Naive thymus-derived CD4-positive, alpha-beta T cell (primary cell): ENCODE data around the gene DNAJC3. TPM values are rescaled to one million over a fixed set of nuclear protein-coding genes. Genes with fewer than 3 reads are reported as not detected.

Experiments
- ATAC-seq: fragments of 150-1000 bp; cut with Tn5 transposase; 2 replicates; pipeline ENCODE4 v1.10.0; 2021; ENCODE audit warnings: mild to moderate bottlenecking, moderate library complexity
- CTCF ChIA-PET: fragments of 350-600 bp; sonication (Branson Sonifier 250); formaldehyde crosslinking; loops from one replicate; lab custom pipeline; 2021; ENCODE audit warnings: antibody characterized with exemption; lab: Charles Lee
- POLR2A ChIA-PET: fragments of 350-600 bp; sonication (Branson Sonifier 250); formaldehyde crosslinking; loops from one replicate; lab custom pipeline; 2021; ENCODE audit warnings: antibody characterized with exemption, inconsistent platforms; lab: Charles Lee
- DNase-seq, 9 donors: peaks; one replicate each; pipeline versions ENCODE4 v3.0.0 to v3.0.0-alpha.2; 2020 to 2022; ENCODE audit warnings: mixed read lengths in 1 of 9
- H3K27ac ChIP-seq: one replicate; pipeline ENCODE4 v1.7.0; 2013; ENCODE audit warnings: mild to moderate bottlenecking, low read depth, low read length, moderate library complexity
- H3K27me3 ChIP-seq, 2 donors: one replicate each; pipeline ENCODE4 v1.7.0; 2013; ENCODE audit warnings: low read length in 2 of 2, mild to moderate bottlenecking in 2 of 2, moderate library complexity in 2 of 2; ENCODE audit not compliant: control insufficient read depth in 2 of 2, insufficient read depth in 2 of 2
- H3K36me3 ChIP-seq, 3 experiments: 1 replicate in 2 of 3; 2 replicates in 1 of 3; pipeline ENCODE4 v1.7.0; 2013; ENCODE audit warnings: low read length in 3 of 3, mild to moderate bottlenecking in 3 of 3, moderate library complexity in 1 of 3; ENCODE audit not compliant: insufficient read depth in 3 of 3, control insufficient read depth in 2 of 3
- H3K4me1 ChIP-seq, 2 donors: one replicate each; pipeline ENCODE4 v1.7.0; 2013; ENCODE audit warnings: low read length in 2 of 2, mild to moderate bottlenecking in 2 of 2, moderate library complexity in 1 of 2; ENCODE audit not compliant: control insufficient read depth in 2 of 2, insufficient read depth in 2 of 2
- H3K4me3 ChIP-seq: 2 replicates; pipeline ENCODE4 v1.7.0; 2013; ENCODE audit warnings: mild to moderate bottlenecking, low read length
- H3K9me3 ChIP-seq, 3 experiments: 1 replicate in 2 of 3; 2 replicates in 1 of 3; pipeline ENCODE4 v1.7.0; 2013; ENCODE audit warnings: low read length in 3 of 3; ENCODE audit not compliant: control insufficient read depth in 2 of 3
- H3K27ac Mint-ChIP-seq, 9 donors: one replicate each; pipeline ENCODE4 v1.8.0; 2020 to 2022; ENCODE audit warnings: mixed read lengths in 9 of 9, mild to moderate bottlenecking in 8 of 9, moderate library complexity in 5 of 9, inconsistent platforms in 2 of 9
- H3K27me3 Mint-ChIP-seq, 5 donors: one replicate each; pipeline ENCODE4 v1.8.0; 2021 to 2022; ENCODE audit warnings: mixed read lengths in 5 of 5, mild to moderate bottlenecking in 1 of 5
- H3K36me3 Mint-ChIP-seq, 5 donors: one replicate each; pipeline ENCODE4 v1.8.0; 2020 to 2022; ENCODE audit warnings: mixed read lengths in 5 of 5, mild to moderate bottlenecking in 3 of 5, inconsistent platforms in 1 of 5
- H3K4me1 Mint-ChIP-seq, 7 donors: one replicate each; pipeline ENCODE4 v1.8.0; 2020 to 2022; ENCODE audit warnings: mixed read lengths in 7 of 7, mild to moderate bottlenecking in 3 of 7, inconsistent platforms in 1 of 7
- H3K4me3 Mint-ChIP-seq, 10 donors: one replicate each; pipeline ENCODE4 v1.8.0; 2020 to 2022; ENCODE audit warnings: mild to moderate bottlenecking in 10 of 10, mixed read lengths in 10 of 10, moderate library complexity in 6 of 10, inconsistent platforms in 2 of 10
- H3K9me3 Mint-ChIP-seq, 11 donors: one replicate each; pipeline ENCODE4 v1.8.0; 2020 to 2022; ENCODE audit warnings: mixed read lengths in 11 of 11, mild to moderate bottlenecking in 4 of 11, inconsistent platforms in 1 of 11, moderate library complexity in 1 of 11
- intact Hi-C, 2 donors: fragments of 100-400 bp; cut with micrococcal nuclease; formaldehyde crosslinking; loops; one replicate each; pipeline ENCODE4 v1.15.1; 2023
- polyA plus RNA-seq, 2 donors: library from polyadenylated mRNA; unstranded; fragments of 300-500 nt; fragmentation: Illumina TruSeq; gene quantifications; one replicate each; pipeline ENCODE4 v1.2.3, GENCODE V29; 2021
- total RNA-seq, 6 experiments: library from RNA in 5 of 6; stranded (reverse) in 5 of 6; gene quantifications; 1 replicate in 5 of 6; 2 replicates in 1 of 6; pipeline ENCODE4 v1.2.3 and lab custom pipeline; 2021 to 2026

Gene DNAJC3
- total and polyA plus RNA-seq, 7 experiments from 2014 or later = 11.3 to 33.0 (median 22.6) TPM

GRCh38 chr13:95647321-95647720 is 29.6 kb upstream of the DNAJC3 start:
- peaks cover 18 to 58% (median 24%) of the 10 kb centered on the region in 5 donors for H3K27me3 Mint-ChIP-seq
- H3K4me3 Mint-ChIP-seq = no peak overlapping the region
- ATAC-seq (no peak), DNase-seq (no peak)
- Histone ChIP-seq H3K27ac (no peak overlapping the region), H3K4me1 (no peaks in the 10 kb centered on the region), H3K36me3 (no peaks in the 10 kb centered on the region), H3K9me3 (no peaks in the 10 kb centered on the region), H3K27me3 (peaks cover 3% of the 10 kb centered on the region in 2 donors), H3K4me3 (no peak overlapping the region)
- POLR2A ChIA-PET = no interaction called here
- CTCF ChIA-PET = no interaction called here
- H3K36me3 Mint-ChIP-seq = peaks cover 0 to 3% (median 0%) of the 10 kb centered on the region in 5 donors
- no peak overlapping the region for H3K27ac Mint-ChIP-seq
- peaks cover 0 to 13% (median 10%) of the 10 kb centered on the region in 7 donors for H3K4me1 Mint-ChIP-seq
- intact Hi-C loops = no loop called here
- H3K9me3 Mint-ChIP-seq = peaks cover 0 to 1% (median 0%) of the 10 kb centered on the region in 11 donors

- H3K27ac ChIP-seq = no peak overlapping the region
- intact Hi-C loops = no loop called here
- Mint-ChIP-seq H3K27me3 (peaks cover 0 to 46% (median 5%) of the 10 kb centered on the region in 5 donors), H3K4me3 (no peak overlapping the region), H3K27ac (no peak overlapping the region), H3K9me3 (peaks cover 0 to 1% (median 0%) of the 10 kb centered on the region in 11 donors), H3K36me3 (no peaks in the 10 kb centered on the region), H3K4me1 (no peaks in the 10 kb centered on the region)
- POLR2A ChIA-PET = no interaction called here
- H3K4me3 ChIP-seq = no peak overlapping the region
- no peaks in the 10 kb centered on the region for H3K36me3 ChIP-seq
- H3K27me3 ChIP-seq = no peaks in the 10 kb centered on the region
- no peaks in the 10 kb centered on the region for H3K4me1 ChIP-seq
- ATAC-seq = peak; percentile 29
- no peak for DNase-seq
- CTCF ChIA-PET = no interaction called here
- no peaks in the 10 kb centered on the region for H3K9me3 ChIP-seq
Observed at GRCh38 chr13:95650696-95651095, 26.2 kb upstream of the DNAJC3 start.

GRCh38 chr13:95652244-95652764 is 24.6 kb upstream of the DNAJC3 start:
- H3K9me3 Mint-ChIP-seq = peaks cover 0 to 6% (median 0%) of the 10 kb centered on the region in 11 donors
- H3K4me3 Mint-ChIP-seq = no peak overlapping the region
- Histone ChIP-seq H3K4me3 (no peak overlapping the region), H3K4me1 (no peaks in the 10 kb centered on the region), H3K27me3 (no peaks in the 10 kb centered on the region), H3K27ac (no peak overlapping the region), H3K36me3 (no peaks in the 10 kb centered on the region), H3K9me3 (no peaks in the 10 kb centered on the region)
- POLR2A ChIA-PET = no interaction called here
- H3K36me3 Mint-ChIP-seq = no peaks in the 10 kb centered on the region
- H3K4me1 Mint-ChIP-seq = no peaks in the 10 kb centered on the region
- ATAC-seq (no peak), DNase-seq (no peak)
- peaks cover 0 to 39% (median 5%) of the 10 kb centered on the region in 5 donors for H3K27me3 Mint-ChIP-seq
- CTCF ChIA-PET = no interaction called here
- H3K27ac Mint-ChIP-seq = no peak overlapping the region
- intact Hi-C loops = no loop called here

- ChIA-PET CTCF (no interaction called here), POLR2A (no interaction called here)
- Mint-ChIP-seq H3K27me3 (peaks cover 0 to 37% (median 5%) of the 10 kb centered on the region in 5 donors), H3K36me3 (no peaks in the 10 kb centered on the region), H3K4me1 (no peaks in the 10 kb centered on the region), H3K4me3 (no peak overlapping the region), H3K27ac (no peak overlapping the region), H3K9me3 (peaks cover 0 to 6% (median 0%) of the 10 kb centered on the region in 11 donors)
- no peak for DNase-seq
- no peak overlapping the region for H3K4me3 ChIP-seq
- no peak overlapping the region for H3K27ac ChIP-seq
- ATAC-seq = no peak
- H3K4me1 ChIP-seq = no peaks in the 10 kb centered on the region
- H3K27me3 ChIP-seq = no peaks in the 10 kb centered on the region
- H3K9me3 ChIP-seq = no peaks in the 10 kb centered on the region
- intact Hi-C loops = no loop called here
- no peaks in the 10 kb centered on the region for H3K36me3 ChIP-seq
Observed at GRCh38 chr13:95652821-95653220, 24.1 kb upstream of the DNAJC3 start.

- Mint-ChIP-seq H3K4me1 (peaks cover 0 to 2% (median 0%) of the 10 kb centered on the region in 7 donors), H3K9me3 (peaks cover 0 to 7% (median 0%) of the 10 kb centered on the region in 11 donors), H3K36me3 (peaks cover 0 to 4% (median 0%) of the 10 kb centered on the region in 5 donors), H3K27ac (no peak overlapping the region), H3K4me3 (no peak overlapping the region), H3K27me3 (peaks cover 6 to 34% (median 10%) of the 10 kb centered on the region in 5 donors)
- Histone ChIP-seq H3K27me3 (no peaks in the 10 kb centered on the region), H3K36me3 (no peaks in the 10 kb centered on the region), H3K4me3 (no peak overlapping the region), H3K9me3 (no peaks in the 10 kb centered on the region), H3K27ac (no peak overlapping the region), H3K4me1 (no peaks in the 10 kb centered on the region)
- intact Hi-C loops = no loop called here
- POLR2A ChIA-PET = no interaction called here
- DNase-seq (no peak), ATAC-seq (no peak)
- CTCF ChIA-PET = no interaction called here
Observed at GRCh38 chr13:95656386-95657015, 20.4 kb upstream of the DNAJC3 start.

- Mint-ChIP-seq H3K36me3 (peaks cover 0 to 8% (median 0%) of the 10 kb centered on the region in 5 donors), H3K9me3 (peaks cover 4 to 18% (median 8%) of the 10 kb centered on the region in 11 donors), H3K4me3 (no peak overlapping the region), H3K27me3 (peaks cover 21 to 42% (median 27%) of the 10 kb centered on the region in 5 donors), H3K27ac (no peak overlapping the region), H3K4me1 (peaks cover 0 to 2% (median 0%) of the 10 kb centered on the region in 7 donors)
- H3K27me3 ChIP-seq = no peaks in the 10 kb centered on the region
- H3K27ac ChIP-seq = no peak overlapping the region
- ATAC-seq (no peak), DNase-seq (no peak)
- H3K4me3 ChIP-seq = no peak overlapping the region
- no peaks in the 10 kb centered on the region for H3K36me3 ChIP-seq
- no peaks in the 10 kb centered on the region for H3K9me3 ChIP-seq
- ChIA-PET POLR2A (no interaction called here), CTCF (no interaction called here)
- H3K4me1 ChIP-seq = no peaks in the 10 kb centered on the region
- intact Hi-C loops = no loop called here
Observed at GRCh38 chr13:95659500-95659899, 17.4 kb upstream of the DNAJC3 start.
